ENCODE measurements around the gene GARIN5A.

GARIN5A gene

DNA sequence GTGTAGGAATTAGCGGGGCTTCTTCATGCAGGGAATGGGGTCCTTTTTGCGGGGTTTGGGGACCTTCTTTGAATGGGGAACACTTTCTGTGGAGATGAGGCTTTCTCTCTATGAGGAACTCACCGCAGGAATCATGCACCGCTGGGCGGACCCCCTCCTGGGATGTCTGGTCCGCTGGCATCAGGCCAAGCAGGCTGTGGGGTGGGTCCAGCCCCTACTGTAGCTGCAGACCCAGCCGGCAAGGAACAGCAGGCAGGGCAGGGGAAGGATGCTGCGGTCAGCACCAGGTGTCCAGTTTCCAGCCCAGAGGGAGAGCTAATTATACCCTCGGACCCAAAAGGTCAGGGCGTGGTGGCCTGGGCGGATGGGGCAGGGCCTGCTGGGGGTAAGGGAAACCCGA, 42.1 kb downstream of the GARIN5A start:
- Histone ChIP-seq H3K4me1 (ENCODE audit: control insufficient read depth, insufficient read depth, low read length) (peaks cover 11% of the 10 kb centered on the region), H3K36me3 (ENCODE audit: control insufficient read depth, insufficient read depth, low read length) (no peaks in the 10 kb centered on the region), H3K4me3 (ENCODE audit: low read depth, low read length) (no peak overlapping the region), H3K9ac (ENCODE audit: low read depth, low read length) (no peak overlapping the region), H3K27me3 (ENCODE audit: control insufficient read depth, insufficient read depth, low read length) (peaks cover 4% of the 10 kb centered on the region), H3K9me3 (ENCODE audit: control insufficient read depth, insufficient read depth, low read length) (no peaks in the 10 kb centered on the region)

DNA sequence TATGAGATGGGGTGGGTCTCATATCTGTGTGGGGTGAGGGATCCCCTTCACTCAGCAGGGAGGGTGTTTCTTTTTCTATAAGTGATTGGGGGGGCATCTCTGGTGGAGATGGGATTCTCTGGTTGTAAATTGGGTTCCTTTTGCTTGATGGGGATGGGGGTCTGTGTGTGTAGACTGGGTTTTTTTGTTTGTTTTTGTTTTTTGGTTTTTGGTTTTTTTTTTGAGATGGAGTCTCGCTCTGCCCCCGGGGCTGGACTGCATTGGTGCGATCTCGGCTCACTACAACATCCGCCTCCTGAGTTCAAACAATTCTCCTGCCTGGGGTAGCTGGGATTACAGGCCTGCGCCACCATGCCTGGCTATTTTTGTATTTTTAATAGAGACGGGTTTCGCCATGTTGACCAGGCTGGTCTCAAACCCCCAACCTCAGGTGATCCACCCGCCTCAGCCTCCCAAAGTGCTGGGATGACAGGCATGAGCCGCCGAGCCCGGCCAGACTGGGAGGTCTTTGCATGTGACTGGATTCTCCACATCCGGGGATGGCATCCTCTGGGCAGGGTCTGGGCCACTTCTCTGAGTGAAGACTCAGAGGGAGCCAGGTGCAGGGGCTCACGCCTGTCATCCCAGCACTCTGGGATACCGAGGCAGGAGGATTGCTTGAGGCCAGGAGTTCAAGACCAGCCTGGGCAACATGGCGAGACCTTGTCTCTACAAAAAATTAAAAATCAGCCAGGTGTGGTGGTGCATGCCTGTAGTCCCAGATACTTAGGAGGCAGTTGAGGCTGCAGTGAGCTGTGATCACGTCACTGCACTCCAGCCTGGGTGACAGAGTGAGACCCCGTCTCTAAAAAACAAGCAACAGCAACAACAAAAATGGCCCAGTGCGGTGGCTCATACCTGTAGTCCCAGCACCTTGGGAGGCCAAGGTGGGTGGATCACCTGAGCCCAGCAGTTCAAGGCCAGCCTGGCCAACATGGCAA, 43.2 kb downstream of the GARIN5A start:
- H3K9ac ChIP-seq (ENCODE audit: low read depth, low read length) = no peak overlapping the region
- H3K9me3 ChIP-seq (ENCODE audit: control insufficient read depth, insufficient read depth, low read length) = no peaks in the 10 kb centered on the region
- peaks cover 12% of the 10 kb centered on the region for H3K4me1 ChIP-seq (ENCODE audit: control insufficient read depth, insufficient read depth, low read length)
- peaks cover 4% of the 10 kb centered on the region for H3K27me3 ChIP-seq (ENCODE audit: control insufficient read depth, insufficient read depth, low read length)
- H3K36me3 ChIP-seq (ENCODE audit: control insufficient read depth, insufficient read depth, low read length) = no peaks in the 10 kb centered on the region
- H3K4me3 ChIP-seq (ENCODE audit: low read depth, low read length) = peak overlapping the region; percentile 62

DNA sequence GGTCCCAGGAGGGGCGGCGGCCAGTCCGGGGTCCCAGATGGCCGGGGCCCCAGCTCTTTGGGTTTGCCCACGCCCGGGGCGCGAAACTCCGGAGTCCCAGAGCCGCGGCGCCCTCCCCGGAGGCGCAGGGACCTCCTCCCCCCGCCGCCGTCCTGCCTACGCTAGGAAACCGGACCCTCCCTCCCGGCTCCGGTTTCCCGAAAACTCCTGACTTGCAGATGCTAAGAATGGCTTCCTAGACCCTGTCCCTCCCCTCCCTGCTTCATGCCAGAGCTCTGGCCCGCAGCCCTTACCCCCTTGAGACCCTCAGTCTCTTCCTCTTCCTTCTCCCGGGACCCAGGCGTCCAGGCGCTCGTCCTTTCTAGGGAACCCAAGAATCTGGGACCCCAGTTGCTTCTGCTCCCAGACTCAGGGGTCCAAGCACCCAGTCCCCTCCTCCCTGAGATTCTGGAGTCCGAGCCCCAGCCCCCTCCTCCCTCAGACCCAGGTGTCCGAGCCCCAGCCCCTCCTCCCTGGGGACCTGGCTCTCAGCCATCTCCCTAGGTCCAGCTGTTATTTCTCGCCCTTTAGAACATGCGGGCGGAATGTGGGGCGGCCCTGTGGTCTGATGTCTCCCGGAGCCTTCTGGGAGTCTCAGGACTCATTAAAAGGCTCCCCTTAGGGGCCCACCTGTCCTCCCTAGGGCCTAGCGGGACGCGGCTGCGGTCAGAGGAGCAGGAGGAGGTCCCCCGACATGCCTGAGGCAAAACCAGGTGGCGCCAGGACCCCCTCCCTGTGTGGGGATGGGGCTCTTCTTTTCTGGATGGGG, 44.2 kb downstream of the GARIN5A start, which contains the start of gene MYBPC2:
TSS of gene MYBPC2 (plus strand) at position 672 of the 808 bp plus-strand sequence. CDS start at position 734, 62 bp downstream.
- peaks cover 4% of the 10 kb centered on the region for H3K27me3 ChIP-seq (ENCODE audit: control insufficient read depth, insufficient read depth, low read length)
- H3K9ac ChIP-seq (ENCODE audit: low read depth, low read length) = peak within 1 kb of the TSS; percentile 56
- peaks cover 14% of the 10 kb centered on the region for H3K4me1 ChIP-seq (ENCODE audit: control insufficient read depth, insufficient read depth, low read length)

DNA sequence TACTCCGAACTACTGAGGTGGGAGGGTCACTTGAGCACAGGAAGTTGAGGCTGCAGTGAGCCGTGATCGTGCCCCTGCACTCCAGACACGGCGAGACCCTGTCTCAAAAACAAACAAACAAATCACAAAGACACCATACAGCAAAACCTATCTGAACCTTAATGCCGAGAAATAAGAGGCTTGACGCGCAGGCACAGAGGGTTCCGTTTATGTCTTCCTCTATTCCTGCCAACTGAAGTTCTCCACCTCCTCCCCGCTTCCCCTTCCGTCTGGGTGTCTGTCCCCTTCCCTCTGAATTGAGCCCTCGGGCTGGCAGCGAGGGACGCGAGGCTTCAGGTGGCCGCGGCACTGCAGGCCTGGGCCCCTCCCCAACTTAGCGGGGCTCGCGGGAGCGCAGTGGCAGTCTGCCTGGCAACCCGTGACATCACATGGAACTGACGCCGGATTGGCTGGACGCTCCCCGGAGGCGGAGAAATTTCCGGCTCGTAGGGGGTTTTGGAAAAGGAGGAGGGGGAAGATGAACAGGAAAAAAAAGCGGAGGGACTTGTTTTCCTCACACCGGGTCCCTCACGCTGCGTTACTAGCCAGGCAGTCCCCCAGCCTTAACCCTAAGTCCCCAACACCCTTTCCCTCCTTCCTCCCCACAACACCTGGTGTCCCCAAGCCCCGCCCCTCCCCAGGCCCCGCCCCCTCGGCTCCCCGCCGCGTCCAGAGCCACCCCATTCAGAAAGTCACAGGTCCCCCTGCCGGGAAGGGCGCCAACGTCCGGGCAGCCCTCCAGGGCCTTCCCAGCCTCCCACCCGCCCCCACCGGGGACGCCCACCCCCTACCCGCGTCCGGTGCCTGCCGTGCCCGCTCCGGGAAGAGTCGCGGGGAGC, 45.1 kb downstream of the GARIN5A start:
- peak overlapping the region; percentile 78 for H3K4me3 ChIP-seq (ENCODE audit: low read depth, low read length)
- peaks cover 4% of the 10 kb centered on the region for H3K27me3 ChIP-seq (ENCODE audit: control insufficient read depth, insufficient read depth, low read length)
- H3K4me1 ChIP-seq (ENCODE audit: control insufficient read depth, insufficient read depth, low read length) = peaks cover 14% of the 10 kb centered on the region
- H3K36me3 ChIP-seq (ENCODE audit: control insufficient read depth, insufficient read depth, low read length) = no peaks in the 10 kb centered on the region
- H3K9ac ChIP-seq (ENCODE audit: low read depth, low read length) = peak overlapping the region; percentile 65
- H3K9me3 ChIP-seq (ENCODE audit: control insufficient read depth, insufficient read depth, low read length) = no peaks in the 10 kb centered on the region

More for the DNA sequence above, 44.2 kb downstream of the GARIN5A start, which contains the start of gene MYBPC2:
- peak within 1 kb of the TSS; percentile 78 for H3K4me3 ChIP-seq (ENCODE audit: low read depth, low read length)
- no peaks in the 10 kb centered on the region for H3K9me3 ChIP-seq (ENCODE audit: control insufficient read depth, insufficient read depth, low read length)
- H3K36me3 ChIP-seq (ENCODE audit: control insufficient read depth, insufficient read depth, low read length) = no peaks in the 10 kb centered on the region

DNA sequence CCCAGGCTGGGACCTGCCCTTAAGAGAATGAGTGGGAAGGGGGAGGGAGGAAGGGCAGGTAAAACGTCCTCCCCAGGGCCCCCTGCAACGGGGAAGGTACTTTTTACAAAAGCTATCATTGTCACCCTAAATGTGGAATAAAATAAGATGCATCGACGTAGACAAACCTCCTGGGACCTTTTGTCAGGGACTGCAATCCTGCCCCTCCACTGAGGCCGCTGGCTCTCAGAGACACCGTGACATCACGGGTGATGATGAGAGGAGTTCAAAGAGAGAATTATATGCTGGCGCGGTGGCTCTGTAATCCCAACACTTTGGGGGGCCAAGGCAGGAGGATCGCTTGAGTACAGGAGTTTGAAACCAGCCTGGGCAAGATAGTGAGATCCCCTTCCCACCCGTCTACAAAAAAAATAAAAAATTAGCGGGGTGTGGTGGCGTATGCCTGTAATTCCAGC, 45.7 kb downstream of the GARIN5A start:
- Histone ChIP-seq H3K4me3 (ENCODE audit: low read depth, low read length) (peak overlapping the region; percentile 78), H3K9me3 (ENCODE audit: control insufficient read depth, insufficient read depth, low read length) (no peaks in the 10 kb centered on the region), H3K4me1 (ENCODE audit: control insufficient read depth, insufficient read depth, low read length) (peaks cover 14% of the 10 kb centered on the region), H3K27me3 (ENCODE audit: control insufficient read depth, insufficient read depth, low read length) (peaks cover 4% of the 10 kb centered on the region), H3K36me3 (ENCODE audit: control insufficient read depth, insufficient read depth, low read length) (no peaks in the 10 kb centered on the region), H3K9ac (ENCODE audit: low read depth, low read length) (peak overlapping the region; percentile 65)

DNA sequence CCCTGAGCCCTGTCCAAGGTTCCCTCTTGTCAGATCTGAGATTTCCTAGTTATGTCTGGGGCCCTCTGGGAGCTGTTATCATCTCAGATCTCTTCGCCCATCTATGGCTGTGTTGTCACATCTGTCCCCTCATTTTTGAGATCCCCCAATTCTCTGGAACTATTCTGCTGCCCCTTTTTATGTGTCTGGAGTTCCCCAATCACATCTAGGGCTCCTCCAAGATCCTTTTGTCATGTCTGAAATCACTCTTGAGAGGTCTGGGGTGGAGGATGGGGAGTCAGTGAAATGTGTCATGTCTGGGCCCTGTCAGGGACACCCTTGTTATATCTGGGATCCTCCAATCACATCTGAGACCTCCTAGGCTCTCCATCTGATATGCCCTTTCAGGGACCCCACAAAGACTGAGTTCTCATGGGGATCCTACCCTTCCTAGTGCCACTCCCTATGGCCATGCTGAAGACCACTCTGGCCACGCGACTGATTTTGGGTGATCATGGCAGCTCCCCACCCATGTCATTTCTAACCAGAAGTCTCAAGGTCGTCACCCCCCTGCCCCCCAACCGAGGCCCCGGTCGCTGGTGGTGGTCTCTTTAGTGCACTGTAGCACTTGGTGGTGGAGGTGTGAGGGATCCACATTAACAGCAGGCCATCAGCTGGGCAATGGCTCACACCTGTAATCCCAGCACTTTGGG, 47.7 kb downstream of the GARIN5A start:
- peaks cover 4% of the 10 kb centered on the region for H3K27me3 ChIP-seq (ENCODE audit: control insufficient read depth, insufficient read depth, low read length)
- H3K4me1 ChIP-seq (ENCODE audit: control insufficient read depth, insufficient read depth, low read length) = peaks cover 10% of the 10 kb centered on the region
- H3K4me3 ChIP-seq (ENCODE audit: low read depth, low read length) = no peak overlapping the region
- H3K36me3 ChIP-seq (ENCODE audit: control insufficient read depth, insufficient read depth, low read length) = peaks cover 4% of the 10 kb centered on the region
- no peak overlapping the region for H3K9ac ChIP-seq (ENCODE audit: low read depth, low read length)
- H3K9me3 ChIP-seq (ENCODE audit: control insufficient read depth, insufficient read depth, low read length) = no peaks in the 10 kb centered on the region

DNA sequence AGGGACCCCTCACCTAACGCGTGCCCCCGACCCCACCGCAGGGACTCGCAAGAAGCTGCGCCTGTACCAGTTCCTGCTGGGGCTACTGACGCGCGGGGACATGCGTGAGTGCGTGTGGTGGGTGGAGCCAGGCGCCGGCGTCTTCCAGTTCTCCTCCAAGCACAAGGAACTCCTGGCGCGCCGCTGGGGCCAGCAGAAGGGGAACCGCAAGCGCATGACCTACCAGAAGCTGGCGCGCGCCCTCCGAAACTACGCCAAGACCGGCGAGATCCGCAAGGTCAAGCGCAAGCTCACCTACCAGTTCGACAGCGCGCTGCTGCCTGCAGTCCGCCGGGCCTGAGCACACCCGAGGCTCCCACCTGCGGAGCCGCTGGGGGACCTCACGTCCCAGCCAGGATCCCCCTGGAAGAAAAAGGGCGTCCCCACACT, 48.6 kb downstream of the GARIN5A start:
- H3K4me1 ChIP-seq (ENCODE audit: control insufficient read depth, insufficient read depth, low read length) = peaks cover 9% of the 10 kb centered on the region
- no peaks in the 10 kb centered on the region for H3K9me3 ChIP-seq (ENCODE audit: control insufficient read depth, insufficient read depth, low read length)
- peaks cover 11% of the 10 kb centered on the region for H3K36me3 ChIP-seq (ENCODE audit: control insufficient read depth, insufficient read depth, low read length)
- peak overlapping the region; percentile 22 for H3K4me3 ChIP-seq (ENCODE audit: low read depth, low read length)
- no peak overlapping the region for H3K9ac ChIP-seq (ENCODE audit: low read depth, low read length)
- peaks cover 4% of the 10 kb centered on the region for H3K27me3 ChIP-seq (ENCODE audit: control insufficient read depth, insufficient read depth, low read length)

DNA sequence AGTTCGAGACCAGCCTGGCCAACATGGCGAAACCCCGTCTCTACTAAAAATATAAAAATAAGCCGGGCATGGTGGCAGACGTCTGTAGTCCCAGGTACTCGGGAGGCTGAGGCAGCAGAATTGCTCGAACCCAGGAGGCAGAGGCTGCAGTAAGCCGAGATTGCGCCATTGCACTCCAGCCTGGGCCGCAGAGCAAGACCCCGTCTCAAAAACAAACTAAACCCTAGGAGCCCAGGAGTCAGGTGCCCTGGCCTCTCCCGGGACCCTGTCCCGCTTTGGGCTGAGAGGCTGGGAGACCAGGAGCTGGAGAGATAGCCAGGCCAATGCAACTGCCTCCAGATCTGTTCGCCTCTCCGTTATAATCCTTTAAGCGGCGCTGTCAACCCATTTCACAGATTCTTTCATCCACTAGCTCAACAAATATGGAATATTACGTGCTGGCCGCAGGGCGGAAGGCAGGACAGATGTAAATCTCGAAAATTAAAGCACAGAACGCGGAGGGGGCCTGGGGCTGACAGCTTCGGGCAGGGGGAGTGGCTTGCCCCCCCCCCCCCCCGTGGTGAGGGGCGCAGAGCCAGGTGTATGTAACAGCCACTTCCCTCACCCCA, 49.2 kb downstream of the GARIN5A start:
- H3K4me3 ChIP-seq (ENCODE audit: low read depth, low read length) = peak overlapping the region; percentile 22
- no peak overlapping the region for H3K9ac ChIP-seq (ENCODE audit: low read depth, low read length)
- H3K36me3 ChIP-seq (ENCODE audit: control insufficient read depth, insufficient read depth, low read length) = peaks cover 16% of the 10 kb centered on the region

DNA sequence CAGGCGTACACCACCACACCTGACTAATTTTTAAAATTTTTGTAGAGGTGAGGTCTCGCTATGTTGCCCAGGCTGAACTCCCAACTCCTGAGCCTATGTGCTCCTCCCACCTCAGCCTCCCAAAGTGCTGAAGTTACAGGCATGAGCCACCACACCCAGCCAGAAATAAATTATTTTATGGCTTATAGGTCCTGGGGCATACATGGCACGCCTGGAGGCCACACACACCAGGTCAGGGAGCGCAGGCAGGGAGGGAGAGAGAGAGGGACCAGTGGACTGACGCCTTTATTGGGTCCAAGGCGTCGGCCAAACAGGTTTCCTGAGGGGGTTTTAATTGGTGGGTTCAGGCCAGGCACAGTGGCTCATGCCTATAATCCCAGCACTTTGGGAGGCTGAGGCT, 51.1 kb downstream of the GARIN5A start:
- no peak overlapping the region for H3K4me3 ChIP-seq (ENCODE audit: low read depth, low read length)
- no peak overlapping the region for H3K9ac ChIP-seq (ENCODE audit: low read depth, low read length)
- no peaks in the 10 kb centered on the region for H3K9me3 ChIP-seq (ENCODE audit: control insufficient read depth, insufficient read depth, low read length)
- no peaks in the 10 kb centered on the region for H3K27me3 ChIP-seq (ENCODE audit: control insufficient read depth, insufficient read depth, low read length)
- peaks cover 21% of the 10 kb centered on the region for H3K36me3 ChIP-seq (ENCODE audit: control insufficient read depth, insufficient read depth, low read length)
- peaks cover 3% of the 10 kb centered on the region for H3K4me1 ChIP-seq (ENCODE audit: control insufficient read depth, insufficient read depth, low read length)

More for the DNA sequence above, 49.2 kb downstream of the GARIN5A start:
- peaks cover 7% of the 10 kb centered on the region for H3K4me1 ChIP-seq (ENCODE audit: control insufficient read depth, insufficient read depth, low read length)
- no peaks in the 10 kb centered on the region for H3K9me3 ChIP-seq (ENCODE audit: control insufficient read depth, insufficient read depth, low read length)
- H3K27me3 ChIP-seq (ENCODE audit: control insufficient read depth, insufficient read depth, low read length) = peaks cover 4% of the 10 kb centered on the region
